ENCODE measurements around the gene SCAMP3. TPM values are rescaled to one million over a fixed set of nuclear protein-coding genes. Genes with fewer than 3 reads are reported as not detected.
A peak's percentile ranks its signal among the peaks of the same experiment; 100 is the strongest.

SCAMP3 gene
- total RNA-seq, 2 experiments from 2014 or later = 88.7 to 96.4 TPM

DNA sequence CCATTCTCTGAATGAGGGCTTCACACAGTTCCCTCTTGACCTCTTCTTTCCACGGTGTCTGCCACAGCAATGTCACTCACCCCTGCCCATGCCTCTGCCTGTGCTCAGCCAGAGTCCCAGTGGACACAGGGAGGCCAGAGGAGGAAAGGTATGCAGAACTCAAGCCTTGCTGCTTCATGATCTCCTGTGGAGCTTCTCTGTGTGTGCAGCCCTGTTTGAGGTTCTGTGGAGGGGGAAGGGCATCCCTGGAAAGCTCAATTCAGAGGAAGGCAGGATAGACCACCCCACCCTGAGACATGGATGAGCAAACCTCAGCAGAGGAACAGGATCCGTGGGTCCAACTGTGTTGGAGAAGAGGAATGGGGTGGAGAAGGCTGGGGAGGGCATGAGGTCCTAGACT, 17.1 kb upstream of the SCAMP3 start:
- CTCF ChIA-PET = interaction anchor here (0.6 to 1.7 kb wide), 5 partner anchors 13 to 434 kb away, joined by 3 to 6 read pairs (median 5); no protein-coding TSS in a partner anchor
- no peak overlapping the region for H3K27ac Mint-ChIP-seq
- no peaks in the 10 kb centered on the region for H3K9me3 Mint-ChIP-seq
- no peaks in the 10 kb centered on the region for H3K36me3 Mint-ChIP-seq (ENCODE audit: low read depth)
- DNase-seq = no peak
- no peak overlapping the region for H3K4me3 Mint-ChIP-seq
- H3K27me3 Mint-ChIP-seq = peaks cover 4% of the 10 kb centered on the region
- POLR2A ChIA-PET = no interaction called here
- H3K4me1 Mint-ChIP-seq = peaks cover 24% of the 10 kb centered on the region

- POLR2A ChIA-PET = no interaction called here
- peaks cover 4% of the 10 kb centered on the region for H3K27me3 Mint-ChIP-seq
- H3K27ac Mint-ChIP-seq = no peak overlapping the region
- DNase-seq = no peak
- no peaks in the 10 kb centered on the region for H3K9me3 Mint-ChIP-seq
- peaks cover 27% of the 10 kb centered on the region for H3K4me1 Mint-ChIP-seq
- CTCF ChIA-PET = interaction anchor here (0.6 to 1.7 kb wide), 9 partner anchors 12 to 434 kb away, joined by 3 to 6 read pairs (median 3); partner anchors contain the start of genes FDPS and RUSC1
- H3K36me3 Mint-ChIP-seq (ENCODE audit: low read depth) = no peaks in the 10 kb centered on the region
- H3K4me3 Mint-ChIP-seq = no peak overlapping the region
Measured at GRCh38 chr1:155278689-155279160, 16.6 kb upstream of the SCAMP3 start.

DNA sequence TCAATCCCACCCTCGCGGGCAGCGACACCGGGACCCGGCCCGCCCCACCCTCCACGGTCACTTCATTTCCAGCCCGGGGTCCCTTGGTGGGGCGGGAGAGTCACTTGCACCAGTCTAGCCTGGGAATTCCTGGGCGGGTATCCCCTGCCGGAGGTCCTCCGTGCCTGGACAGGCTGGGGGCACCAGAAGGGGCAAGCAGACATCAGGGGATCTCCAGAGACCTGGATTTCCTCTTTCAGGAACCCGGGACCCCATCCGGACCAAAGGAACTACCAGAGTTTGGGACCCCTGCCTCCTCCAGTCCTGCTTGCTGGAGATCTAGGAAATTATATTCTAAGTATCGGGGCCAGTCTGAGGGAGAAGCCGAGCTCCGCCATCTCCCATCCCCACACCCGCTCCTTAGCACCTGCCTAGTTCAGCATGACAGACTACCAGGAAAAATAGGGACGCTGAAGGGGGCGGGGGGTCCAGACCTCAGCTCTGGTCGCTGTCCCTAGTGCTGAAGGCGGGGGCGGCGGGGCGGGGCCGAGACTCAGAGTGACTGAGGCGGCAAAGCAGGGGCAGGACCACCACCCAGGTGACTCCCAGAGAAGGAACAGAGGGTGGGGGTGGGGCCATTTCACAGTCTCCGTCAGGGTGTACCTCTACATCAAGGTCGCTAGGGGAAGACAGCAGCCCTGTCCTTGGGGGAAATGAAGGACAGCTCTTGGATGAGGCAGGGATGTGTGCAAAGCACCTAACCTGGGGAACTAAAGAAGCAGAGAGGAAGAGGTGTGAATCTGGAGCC, 15.9 kb upstream of the SCAMP3 start:
- DNase-seq = peak; percentile 77
- peaks cover 4% of the 10 kb centered on the region for H3K27me3 Mint-ChIP-seq
- ChIA-PET CTCF (interaction anchor here (0.6 to 1.7 kb wide), 6 partner anchors 12 to 44 kb away, joined by 3 to 6 read pairs (median 4); partner anchors contain the start of genes FDPS and RUSC1), POLR2A (no interaction called here)
- no peaks in the 10 kb centered on the region for H3K36me3 Mint-ChIP-seq (ENCODE audit: low read depth)
- peak overlapping the region; percentile 71 for H3K4me3 Mint-ChIP-seq
- H3K27ac Mint-ChIP-seq = no peak overlapping the region
- no peaks in the 10 kb centered on the region for H3K9me3 Mint-ChIP-seq
- peaks cover 32% of the 10 kb centered on the region for H3K4me1 Mint-ChIP-seq

DNA sequence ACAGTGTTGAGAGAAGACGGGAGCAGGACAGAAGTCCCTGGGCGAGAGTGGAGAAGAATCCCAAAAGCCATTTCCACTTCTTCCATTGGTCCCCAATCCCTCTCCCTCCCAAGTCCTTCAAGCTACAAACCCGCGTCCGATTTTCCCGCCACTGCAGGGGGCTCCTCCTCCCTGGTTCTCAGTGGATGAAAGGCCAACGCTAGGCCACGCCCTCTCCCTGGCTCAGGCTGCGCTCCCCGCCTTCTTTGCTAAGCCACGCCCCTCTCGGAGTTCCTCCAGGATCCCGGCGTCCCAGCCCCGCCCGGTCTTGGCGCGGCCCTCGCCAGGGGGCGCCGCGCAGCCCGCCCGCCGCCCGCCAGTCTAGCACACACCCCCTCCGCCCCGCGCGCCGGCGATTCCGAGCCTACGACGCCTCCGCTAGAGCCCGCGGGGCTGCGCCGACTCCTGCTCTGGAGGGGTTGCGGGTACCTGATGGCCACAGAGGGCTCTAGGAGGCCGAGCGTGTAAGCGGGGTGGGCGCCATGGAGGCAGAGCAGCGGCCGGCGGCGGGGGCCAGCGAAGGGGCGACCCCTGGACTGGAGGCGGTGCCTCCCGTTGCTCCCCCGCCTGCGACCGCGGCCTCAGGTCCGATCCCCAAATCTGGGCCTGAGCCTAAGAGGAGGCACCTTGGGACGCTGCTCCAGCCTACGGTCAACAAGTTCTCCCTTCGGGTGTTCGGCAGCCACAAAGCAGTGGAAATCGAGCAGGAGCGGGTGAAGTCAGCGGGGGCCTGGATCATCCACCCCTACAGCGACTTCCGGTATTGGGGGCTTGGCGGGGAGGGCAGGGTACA, 15.1 kb upstream of the SCAMP3 start, which contains the start of gene HCN3:
TSS of gene HCN3 (plus strand) at position 394 of the 832 bp plus-strand sequence. CDS start at position 522, 128 bp downstream.
- Mint-ChIP-seq H3K4me3 (peak within 1 kb of the TSS; percentile 71), H3K9me3 (no peaks in the 10 kb centered on the region), H3K4me1 (peaks cover 38% of the 10 kb centered on the region), H3K27me3 (peaks cover 4% of the 10 kb centered on the region), H3K36me3 (ENCODE audit: low read depth) (peaks cover 6% of the 10 kb centered on the region), H3K27ac (peak within 1 kb of the TSS; percentile 59)
- ChIA-PET CTCF (interaction anchor here (0.7 to 7.7 kb wide), 10 partner anchors 11 to 405 kb away, joined by 3 to 48 read pairs (median 4); partner anchors contain the start of gene FDPS), POLR2A (no interaction called here)
- DNase-seq = peak; percentile 93

DNA sequence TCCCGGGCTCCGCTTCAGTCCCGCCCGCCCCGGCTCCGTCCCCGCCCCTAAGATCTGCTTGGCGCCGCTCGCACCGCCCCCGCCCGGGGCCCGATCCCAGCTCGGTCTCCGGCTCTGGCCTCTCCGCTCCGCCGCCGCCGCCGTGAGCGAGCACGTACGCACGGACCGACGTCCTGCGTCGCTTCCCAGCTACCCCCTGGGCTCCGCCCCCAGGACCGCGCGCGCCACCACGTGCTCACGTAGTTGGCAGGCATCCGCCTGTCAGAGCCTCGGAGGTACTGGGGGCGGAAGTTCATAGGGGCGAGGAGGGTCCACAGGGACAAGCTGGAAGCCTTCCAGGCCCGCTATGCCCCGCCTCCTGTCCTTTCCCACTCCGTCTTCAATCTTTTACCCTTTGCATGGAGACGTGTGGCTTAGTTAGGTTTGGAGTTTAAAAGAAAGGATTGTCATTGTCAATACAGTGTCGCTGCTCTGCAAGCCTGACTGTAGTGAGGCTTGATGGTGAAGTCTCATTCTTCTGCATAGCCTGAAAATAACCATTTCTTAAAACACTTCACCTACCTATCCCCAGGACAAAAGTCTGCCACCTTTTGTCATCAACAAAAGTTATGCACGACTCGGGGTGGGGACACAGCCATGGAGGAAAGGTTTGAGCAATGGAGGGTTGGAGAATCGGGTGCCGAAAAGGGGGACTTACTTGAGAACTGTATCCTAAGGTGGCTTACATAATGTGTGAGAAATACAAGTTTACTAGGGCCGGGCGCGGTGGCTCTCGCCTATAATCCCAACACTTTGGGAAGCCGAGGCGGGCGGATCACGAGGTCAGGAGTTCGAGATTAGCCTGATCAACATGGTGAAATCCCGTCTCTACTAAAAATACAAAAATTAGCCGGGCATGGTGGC, 11.4 kb upstream of the SCAMP3 start, which contains the start of gene CLK2:
TSS of gene CLK2 (minus strand) at position 162 of the 903 bp plus-strand sequence. CDS start 2,527 bp downstream, outside the sequence.
- Mint-ChIP-seq H3K9me3 (no peaks in the 10 kb centered on the region), H3K27ac (peak within 1 kb of the TSS; percentile 86), H3K27me3 (peaks cover 3% of the 10 kb centered on the region), H3K36me3 (ENCODE audit: low read depth) (peaks cover 31% of the 10 kb centered on the region), H3K4me1 (peaks cover 52% of the 10 kb centered on the region), H3K4me3 (peak within 1 kb of the TSS; percentile 80)
- POLR2A ChIA-PET = interaction anchor here (0.5 kb wide), 1 partner anchor 290 kb away, joined by 4 read pairs; no protein-coding TSS in a partner anchor
- CTCF ChIA-PET = interaction anchor here (0.5 to 7.7 kb wide), 7 partner anchors 12 to 324 kb away, joined by 3 to 48 read pairs (median 4); partner anchors contain the start of genes KRTCAP2 and SCAMP3
- peak; percentile 96 for DNase-seq

GRCh38 chr1:155272466-155273342, 10.5 kb upstream of the SCAMP3 start:
- ChIA-PET POLR2A (interaction anchor here (0.5 to 0.7 kb wide), 2 partner anchors 11 to 291 kb away, joined by 3 to 4 read pairs; partner anchors contain the start of gene SCAMP3), CTCF (interaction anchor here (0.5 to 7.7 kb wide), 8 partner anchors 11 to 325 kb away, joined by 3 to 48 read pairs (median 4); partner anchors contain the start of genes KRTCAP2 and SCAMP3)
- Mint-ChIP-seq H3K27me3 (no peaks in the 10 kb centered on the region), H3K36me3 (ENCODE audit: low read depth) (peaks cover 38% of the 10 kb centered on the region), H3K4me1 (peaks cover 45% of the 10 kb centered on the region), H3K27ac (peak overlapping the region; percentile 86), H3K9me3 (no peaks in the 10 kb centered on the region), H3K4me3 (peak overlapping the region; percentile 80)
- DNase-seq = peak; percentile 64

GRCh38 chr1:155269381-155269780, 7.2 kb upstream of the SCAMP3 start:
- Mint-ChIP-seq H3K36me3 (ENCODE audit: low read depth) (peaks cover 65% of the 10 kb centered on the region), H3K4me3 (no peak overlapping the region), H3K9me3 (no peaks in the 10 kb centered on the region), H3K27me3 (no peaks in the 10 kb centered on the region), H3K27ac (no peak overlapping the region), H3K4me1 (peaks cover 29% of the 10 kb centered on the region)
- ChIA-PET POLR2A (no interaction called here), CTCF (interaction anchor here (1.0 to 5.1 kb wide), 2 partner anchors 9 to 19 kb away, joined by 3 to 37 read pairs; no protein-coding TSS in a partner anchor)
- DNase-seq = no peak

GRCh38 chr1:155268630-155269029, 6.5 kb upstream of the SCAMP3 start:
- POLR2A ChIA-PET = no interaction called here
- Mint-ChIP-seq H3K9me3 (no peaks in the 10 kb centered on the region), H3K27me3 (no peaks in the 10 kb centered on the region), H3K27ac (no peak overlapping the region), H3K4me3 (no peak overlapping the region), H3K4me1 (peaks cover 27% of the 10 kb centered on the region), H3K36me3 (ENCODE audit: low read depth) (peaks cover 70% of the 10 kb centered on the region)
- CTCF ChIA-PET = interaction anchor here (5.1 kb wide), 1 partner anchor 18 kb away, joined by 37 read pairs; no protein-coding TSS in a partner anchor
- no peak for DNase-seq

- peaks cover 72% of the 10 kb centered on the region for H3K36me3 Mint-ChIP-seq (ENCODE audit: low read depth)
- no peak overlapping the region for H3K4me3 Mint-ChIP-seq
- no peak for DNase-seq
- H3K9me3 Mint-ChIP-seq = no peaks in the 10 kb centered on the region
- CTCF ChIA-PET = interaction anchor here (0.7 to 5.1 kb wide), 4 partner anchors 11 to 412 kb away, joined by 3 to 37 read pairs (median 4); no protein-coding TSS in a partner anchor
- no peaks in the 10 kb centered on the region for H3K27me3 Mint-ChIP-seq
- POLR2A ChIA-PET = no interaction called here
- H3K4me1 Mint-ChIP-seq = peaks cover 28% of the 10 kb centered on the region
- no peak overlapping the region for H3K27ac Mint-ChIP-seq
Measured at GRCh38 chr1:155267373-155267772, 5.2 kb upstream of the SCAMP3 start.

GRCh38 chr1:155266553-155266952, 4.4 kb upstream of the SCAMP3 start:
- H3K9me3 Mint-ChIP-seq = no peaks in the 10 kb centered on the region
- ChIA-PET POLR2A (no interaction called here), CTCF (interaction anchor here (0.6 to 5.1 kb wide), 5 partner anchors 12 to 26 kb away, joined by 3 to 37 read pairs (median 6); no protein-coding TSS in a partner anchor)
- H3K27me3 Mint-ChIP-seq = no peaks in the 10 kb centered on the region
- no peak overlapping the region for H3K27ac Mint-ChIP-seq
- peaks cover 28% of the 10 kb centered on the region for H3K4me1 Mint-ChIP-seq
- peaks cover 73% of the 10 kb centered on the region for H3K36me3 Mint-ChIP-seq (ENCODE audit: low read depth)
- H3K4me3 Mint-ChIP-seq = no peak overlapping the region
- DNase-seq = no peak

- ChIA-PET CTCF (interaction anchor here (0.7 to 1.3 kb wide), 2 partner anchors 12 to 44 kb away, joined by 3 to 6 read pairs; no protein-coding TSS in a partner anchor), POLR2A (no interaction called here)
- no peak for DNase-seq
- H3K9me3 Mint-ChIP-seq = no peaks in the 10 kb centered on the region
- H3K4me3 Mint-ChIP-seq = peak overlapping the region; percentile 94
- H3K27me3 Mint-ChIP-seq = no peaks in the 10 kb centered on the region
- peaks cover 34% of the 10 kb centered on the region for H3K4me1 Mint-ChIP-seq
- no peak overlapping the region for H3K27ac Mint-ChIP-seq
- H3K36me3 Mint-ChIP-seq (ENCODE audit: low read depth) = peaks cover 69% of the 10 kb centered on the region
Measured at GRCh38 chr1:155263067-155263466, 907 bp upstream of the SCAMP3 start.

Data from activated CD4-positive, alpha-beta T cell treated with anti-CD3 and anti-CD28 coated beads, Interleukin-2, amount 10 ng/mL, durations not matched to agents 7 days and 5 days (primary cell).